ENCODE data around the gene CACNB4.
"Not testable (repeated sequence)": the region's sequence is repeated elsewhere in the genome, so short reads cannot be mapped to it uniquely, and the experiment has no call there.

Gene CACNB4

DNA sequence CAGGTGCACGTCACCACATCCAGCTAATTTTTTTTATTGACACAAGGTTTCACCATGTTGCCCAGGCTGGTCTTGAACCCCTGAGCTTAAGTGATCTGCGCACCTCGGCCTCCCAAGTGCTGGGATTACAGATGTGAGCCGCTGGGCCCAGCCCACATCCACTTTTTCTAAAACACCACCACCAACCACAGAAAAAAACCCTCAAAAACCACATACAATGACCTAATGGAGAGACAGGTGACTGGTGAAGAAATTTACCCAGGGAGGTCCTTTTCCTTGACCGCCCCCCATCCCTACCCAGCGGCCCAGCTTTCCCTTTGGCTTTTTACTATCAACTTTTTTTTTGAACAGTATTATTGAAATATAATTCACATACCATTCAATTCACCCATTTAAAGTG, 47.9 kb downstream of the CACNB4 start:
- Mint-ChIP-seq H3K27ac (no peak overlapping the region), H3K27me3 (peaks cover 3% of the 10 kb centered on the region), H3K4me3 (no peak overlapping the region), H3K36me3 (no peaks in the 10 kb centered on the region), H3K9me3 (ENCODE audit: low read depth) (no peaks in the 10 kb centered on the region), H3K4me1 (ENCODE audit: low read depth) (no peaks in the 10 kb centered on the region)

DNA sequence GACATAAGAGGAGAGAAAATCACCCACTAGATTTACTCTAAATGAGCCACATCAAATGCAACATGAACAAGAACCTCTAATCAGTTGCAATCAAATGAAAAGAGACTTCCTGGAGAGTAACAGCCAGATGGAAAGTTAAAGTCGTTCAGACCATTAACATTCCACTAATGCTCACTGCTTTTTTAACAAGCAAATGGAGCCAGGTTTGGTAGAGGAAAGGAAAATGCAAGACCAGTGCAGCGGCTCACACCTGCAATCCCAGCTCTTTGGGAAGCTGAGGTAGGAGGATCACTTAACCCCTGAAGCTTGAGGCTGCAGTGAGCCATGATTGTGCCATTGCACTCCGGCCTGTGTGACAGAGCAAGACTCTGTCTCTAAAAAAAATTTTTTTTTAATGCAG, 48.5 kb downstream of the CACNB4 start:
- no peaks in the 10 kb centered on the region for H3K36me3 Mint-ChIP-seq
- H3K27ac Mint-ChIP-seq = no peak overlapping the region
- no peak overlapping the region for H3K4me3 Mint-ChIP-seq
- no peaks in the 10 kb centered on the region for H3K9me3 Mint-ChIP-seq (ENCODE audit: low read depth)
- peaks cover 3% of the 10 kb centered on the region for H3K27me3 Mint-ChIP-seq
- no peaks in the 10 kb centered on the region for H3K4me1 Mint-ChIP-seq (ENCODE audit: low read depth)

DNA sequence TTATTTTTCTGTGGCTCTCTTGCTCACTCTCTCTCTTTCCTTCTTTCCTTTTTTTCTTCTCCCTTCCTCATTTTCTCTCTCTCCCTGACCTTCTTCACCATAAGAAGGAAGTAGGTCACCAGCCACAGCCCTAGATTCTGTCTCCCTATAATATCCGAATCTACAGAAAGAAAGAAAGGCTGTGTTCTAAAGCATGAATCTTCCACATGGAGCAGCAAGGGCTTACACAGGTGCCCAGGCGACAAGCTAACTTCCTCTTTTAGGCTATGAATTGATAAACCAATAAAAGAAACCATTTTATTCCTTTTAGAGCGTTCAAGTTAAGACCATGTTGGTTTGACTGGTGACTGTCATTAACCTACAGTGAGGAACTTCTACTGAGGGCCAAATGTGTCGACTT, 49.3 kb downstream of the CACNB4 start:
- H3K4me3 Mint-ChIP-seq = no peak overlapping the region
- no peak overlapping the region for H3K27ac Mint-ChIP-seq
- H3K9me3 Mint-ChIP-seq (ENCODE audit: low read depth) = no peaks in the 10 kb centered on the region
- H3K36me3 Mint-ChIP-seq = no peaks in the 10 kb centered on the region
- H3K4me1 Mint-ChIP-seq (ENCODE audit: low read depth) = no peaks in the 10 kb centered on the region
- H3K27me3 Mint-ChIP-seq = peaks cover 3% of the 10 kb centered on the region

DNA sequence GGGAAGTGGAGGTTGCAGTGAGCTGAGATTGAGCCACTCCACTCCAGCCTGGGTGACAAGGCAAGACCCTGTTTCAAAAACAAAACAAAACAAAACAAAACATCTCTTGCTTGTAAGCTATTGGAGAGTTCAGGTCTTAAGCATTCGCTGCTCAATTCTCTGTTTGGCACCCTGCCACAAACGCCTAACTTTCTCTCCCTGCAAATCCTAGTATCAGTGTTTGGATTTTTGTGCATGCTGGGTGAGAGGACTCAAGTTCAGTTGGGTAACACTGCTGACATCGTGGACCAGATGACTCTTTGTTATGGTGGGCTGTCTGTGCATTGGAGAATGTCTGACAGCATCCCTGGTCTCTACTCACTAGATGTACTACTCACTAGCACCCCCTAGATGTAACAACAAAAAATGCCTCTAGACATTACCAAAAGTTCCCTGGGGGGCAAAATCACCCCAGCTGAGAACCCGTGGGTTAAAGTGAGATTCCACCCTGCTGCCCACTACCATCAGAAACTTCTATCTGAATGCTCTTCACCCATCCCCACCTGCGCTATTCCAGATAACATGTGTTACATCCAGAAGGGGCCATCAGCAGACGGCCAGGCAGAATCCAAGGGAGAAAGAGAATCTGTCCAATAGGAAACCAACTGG, 50.9 kb downstream of the CACNB4 start:
- no peak overlapping the region for H3K27ac Mint-ChIP-seq
- H3K27me3 Mint-ChIP-seq = peaks cover 3% of the 10 kb centered on the region
- H3K4me1 Mint-ChIP-seq (ENCODE audit: low read depth) = no peaks in the 10 kb centered on the region
- H3K4me3 Mint-ChIP-seq = no peak overlapping the region
- H3K9me3 Mint-ChIP-seq (ENCODE audit: low read depth) = no peaks in the 10 kb centered on the region
- no peaks in the 10 kb centered on the region for H3K36me3 Mint-ChIP-seq

DNA sequence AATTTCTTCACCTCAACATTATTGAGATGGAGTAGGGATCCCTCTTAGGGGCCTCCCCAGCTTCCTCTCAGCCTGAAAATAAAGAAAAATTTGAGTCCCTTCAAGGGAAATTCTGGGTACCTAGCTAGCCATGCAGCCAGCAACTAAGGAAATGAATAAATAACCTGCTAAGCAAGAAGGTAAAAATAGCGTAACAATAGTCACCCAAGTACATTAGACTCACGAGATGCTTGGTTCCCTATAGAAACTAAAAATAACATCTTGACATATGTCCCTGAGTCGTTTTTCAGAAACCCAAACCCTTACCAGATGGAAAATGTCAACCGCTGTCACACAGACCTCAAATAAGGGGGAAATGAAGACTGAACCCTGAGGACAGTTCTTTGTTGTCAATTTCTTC, 51.9 kb downstream of the CACNB4 start:
- Mint-ChIP-seq H3K27ac (no peak overlapping the region), H3K4me1 (ENCODE audit: low read depth) (no peaks in the 10 kb centered on the region), H3K9me3 (ENCODE audit: low read depth) (no peaks in the 10 kb centered on the region), H3K27me3 (peaks cover 3% of the 10 kb centered on the region), H3K36me3 (no peaks in the 10 kb centered on the region), H3K4me3 (no peak overlapping the region)

DNA sequence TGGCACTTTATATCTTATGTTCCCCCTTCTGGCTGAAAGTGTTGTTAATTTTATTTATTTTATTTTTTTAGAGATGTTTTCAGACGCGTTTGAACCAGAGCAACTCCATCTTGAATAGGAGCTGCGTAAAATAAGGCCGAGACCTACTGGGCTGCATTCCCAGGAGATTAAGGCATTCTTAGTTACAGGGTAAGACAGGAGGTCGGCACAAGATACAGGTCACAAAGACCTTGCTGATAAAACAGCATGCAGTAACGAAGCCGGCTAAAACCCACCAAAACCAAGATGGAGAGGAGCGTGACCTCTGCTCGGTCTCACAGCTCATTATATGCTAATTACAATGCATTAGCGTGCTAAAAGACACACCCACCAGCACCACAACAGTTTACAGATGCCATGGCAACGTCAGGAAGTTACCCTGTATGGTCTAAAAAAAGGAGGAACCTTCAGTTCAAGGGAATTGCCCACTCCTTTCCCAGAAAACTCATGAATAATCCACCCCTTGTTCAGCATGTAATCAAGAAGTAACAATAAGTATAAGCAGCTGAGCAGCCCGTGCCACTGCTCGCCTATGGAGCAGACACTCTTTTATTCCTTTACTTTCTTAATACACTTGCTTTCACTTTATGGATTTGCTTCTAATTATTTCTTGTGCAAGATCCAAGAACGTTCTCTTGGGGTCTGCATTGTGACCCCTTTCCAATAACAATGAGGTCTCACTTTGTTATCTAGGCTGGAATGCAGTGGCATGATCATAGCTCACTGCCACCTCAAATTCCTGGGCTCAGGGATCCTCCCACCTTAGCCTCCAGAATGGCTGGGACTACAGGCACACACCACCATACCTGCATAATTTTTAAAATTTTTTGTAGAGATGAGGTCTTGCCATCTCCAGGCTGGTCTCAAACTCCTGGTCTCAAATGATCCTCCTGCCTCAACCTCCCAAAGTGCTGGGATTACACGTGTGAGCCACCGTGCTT, 55.9 kb downstream of the CACNB4 start:
- Mint-ChIP-seq H3K27me3 (no peaks in the 10 kb centered on the region), H3K4me1 (ENCODE audit: low read depth) (no peaks in the 10 kb centered on the region), H3K27ac (no peak overlapping the region), H3K4me3 (no peak overlapping the region), H3K36me3 (no peaks in the 10 kb centered on the region), H3K9me3 (ENCODE audit: low read depth) (no peaks in the 10 kb centered on the region)

DNA sequence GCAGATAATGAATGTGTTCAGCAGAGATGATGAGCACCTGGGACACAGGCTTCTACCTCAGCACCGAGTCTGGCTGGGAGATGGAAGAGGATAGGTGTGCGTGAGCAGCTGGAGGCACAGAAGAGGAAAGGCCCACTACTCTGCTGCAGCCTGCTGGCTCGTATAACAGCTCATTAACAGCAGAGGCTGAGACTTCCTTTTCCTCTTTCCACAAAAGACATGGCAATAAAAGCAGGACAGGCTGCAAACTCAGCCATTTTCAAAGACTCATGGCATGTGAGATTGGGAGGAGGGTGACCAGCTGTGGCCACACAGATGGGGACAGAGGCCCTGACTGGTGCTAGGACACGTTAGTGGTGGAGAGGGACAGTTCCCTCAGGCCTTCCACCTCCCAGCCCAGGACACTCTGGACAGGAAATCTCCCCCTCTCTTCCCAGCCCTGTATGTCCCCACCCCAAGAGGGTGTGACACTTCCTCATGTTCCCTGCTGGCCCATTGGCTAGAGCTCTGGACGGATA, 60.3 kb downstream of the CACNB4 start:
- Mint-ChIP-seq H3K36me3 (no peaks in the 10 kb centered on the region), H3K4me1 (ENCODE audit: low read depth) (no peaks in the 10 kb centered on the region), H3K9me3 (ENCODE audit: low read depth) (no peaks in the 10 kb centered on the region), H3K27me3 (no peaks in the 10 kb centered on the region), H3K27ac (no peak overlapping the region), H3K4me3 (no peak overlapping the region)

DNA sequence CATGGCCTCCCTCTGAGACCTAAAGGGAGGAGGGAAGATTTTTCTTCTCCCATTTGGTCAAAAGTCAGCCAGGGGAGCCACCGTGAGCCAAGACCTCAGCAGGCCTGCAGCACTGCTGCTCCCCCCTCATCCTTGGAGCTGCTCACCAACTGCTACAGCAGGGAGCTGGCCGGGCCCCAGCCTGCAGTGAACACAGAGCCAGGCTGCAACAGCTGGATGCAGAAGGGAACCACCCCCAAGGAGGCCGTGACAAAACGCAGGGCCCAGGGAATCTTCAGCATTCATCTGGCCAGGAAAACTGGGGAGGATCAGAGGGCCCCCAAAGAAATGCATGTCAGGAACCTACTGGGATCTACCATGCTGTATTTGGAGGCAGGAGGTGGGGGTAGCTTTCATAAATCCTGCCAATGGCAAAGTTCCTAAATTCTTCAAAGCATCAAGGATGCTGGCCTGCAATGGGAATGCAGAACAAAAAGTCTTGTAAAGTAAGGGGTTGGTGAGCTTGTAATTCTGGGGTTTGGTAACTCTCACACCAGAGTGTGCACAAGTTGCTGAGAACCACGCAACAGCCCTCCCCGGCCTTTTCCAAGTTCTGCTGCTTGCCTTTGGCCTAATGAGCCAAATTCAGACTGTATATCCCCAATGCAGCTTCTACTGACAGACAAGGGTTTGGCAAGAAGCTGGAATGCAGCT, 61.0 kb downstream of the CACNB4 start:
- Mint-ChIP-seq H3K4me1 (ENCODE audit: low read depth) (no peaks in the 10 kb centered on the region), H3K4me3 (no peak overlapping the region), H3K27me3 (no peaks in the 10 kb centered on the region), H3K9me3 (ENCODE audit: low read depth) (no peaks in the 10 kb centered on the region), H3K27ac (no peak overlapping the region), H3K36me3 (no peaks in the 10 kb centered on the region)

DNA sequence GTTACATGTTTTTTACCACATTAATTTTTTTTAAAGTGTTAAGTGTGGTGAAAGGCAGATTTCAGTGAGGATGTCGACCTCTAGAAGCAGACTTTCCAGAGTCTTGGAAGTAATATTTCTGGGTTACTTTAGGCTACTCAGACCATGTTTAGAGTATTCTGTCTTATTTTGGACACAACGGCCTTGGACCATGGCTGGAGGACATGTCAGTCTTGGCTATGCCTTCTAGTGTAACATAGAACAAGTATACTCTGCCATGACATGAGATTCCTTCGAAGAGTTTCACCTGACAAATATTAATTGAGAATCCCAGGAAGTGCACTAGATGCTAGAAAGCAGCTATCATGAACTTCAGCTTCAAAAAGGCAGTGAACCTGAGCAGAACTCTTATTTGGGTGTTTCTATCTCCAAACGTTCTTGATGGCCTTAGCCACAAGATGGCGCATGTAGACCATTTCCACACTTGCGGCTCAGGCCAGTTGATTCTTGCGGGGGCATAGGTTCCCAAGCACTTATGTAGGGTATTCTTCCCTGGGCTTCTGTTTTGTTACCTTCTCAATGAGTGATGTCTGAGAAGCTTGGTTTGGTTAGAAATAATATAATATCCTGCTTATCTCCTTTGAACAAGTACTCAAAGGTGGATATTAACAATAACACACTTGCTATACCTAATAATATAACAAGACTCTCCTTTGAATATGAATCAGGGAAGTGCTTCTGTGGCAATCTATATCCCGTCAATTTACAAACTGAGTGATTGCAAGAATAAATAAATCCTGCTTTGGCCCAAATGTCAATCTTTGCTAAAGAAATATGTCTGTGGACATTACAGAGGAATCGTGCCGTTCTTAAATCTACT, 62.0 kb downstream of the CACNB4 start:
- Mint-ChIP-seq H3K27ac (no peak overlapping the region), H3K4me1 (ENCODE audit: low read depth) (no peaks in the 10 kb centered on the region), H3K9me3 (ENCODE audit: low read depth) (no peaks in the 10 kb centered on the region), H3K36me3 (no peaks in the 10 kb centered on the region), H3K4me3 (no peak overlapping the region), H3K27me3 (no peaks in the 10 kb centered on the region)

DNA sequence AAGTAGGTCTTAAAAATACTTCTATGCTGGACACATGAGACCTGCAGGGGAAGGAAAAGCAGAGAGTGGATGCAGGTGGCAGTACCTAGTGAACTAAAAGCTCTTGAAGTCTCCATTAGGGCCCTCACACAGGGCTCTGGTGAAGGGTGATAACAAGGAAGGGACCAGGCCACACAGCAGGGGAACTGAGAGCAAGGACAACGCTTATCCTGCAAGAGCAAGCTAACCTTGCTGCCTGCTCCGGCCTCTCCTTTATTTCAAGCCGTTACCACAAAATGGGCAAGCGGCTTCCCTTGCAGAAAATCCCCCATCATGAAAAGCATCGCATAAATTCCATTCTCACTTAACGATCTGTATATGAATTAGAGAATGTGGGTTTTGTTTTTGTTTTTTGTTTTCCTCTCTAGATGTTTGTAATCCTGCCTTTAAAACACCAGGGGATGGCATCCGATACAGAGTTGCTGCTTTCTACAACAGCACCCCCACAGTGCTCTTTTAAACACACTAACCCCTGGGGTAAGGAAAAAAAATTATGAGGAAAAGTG, 64.5 kb downstream of the CACNB4 start:
- H3K27me3 Mint-ChIP-seq = peaks cover 2% of the 10 kb centered on the region
- no peak overlapping the region for H3K27ac Mint-ChIP-seq
- H3K4me3 Mint-ChIP-seq = no peak overlapping the region
- H3K4me1 Mint-ChIP-seq (ENCODE audit: low read depth) = no peaks in the 10 kb centered on the region
- H3K36me3 Mint-ChIP-seq = no peaks in the 10 kb centered on the region
- no peaks in the 10 kb centered on the region for H3K9me3 Mint-ChIP-seq (ENCODE audit: low read depth)

DNA sequence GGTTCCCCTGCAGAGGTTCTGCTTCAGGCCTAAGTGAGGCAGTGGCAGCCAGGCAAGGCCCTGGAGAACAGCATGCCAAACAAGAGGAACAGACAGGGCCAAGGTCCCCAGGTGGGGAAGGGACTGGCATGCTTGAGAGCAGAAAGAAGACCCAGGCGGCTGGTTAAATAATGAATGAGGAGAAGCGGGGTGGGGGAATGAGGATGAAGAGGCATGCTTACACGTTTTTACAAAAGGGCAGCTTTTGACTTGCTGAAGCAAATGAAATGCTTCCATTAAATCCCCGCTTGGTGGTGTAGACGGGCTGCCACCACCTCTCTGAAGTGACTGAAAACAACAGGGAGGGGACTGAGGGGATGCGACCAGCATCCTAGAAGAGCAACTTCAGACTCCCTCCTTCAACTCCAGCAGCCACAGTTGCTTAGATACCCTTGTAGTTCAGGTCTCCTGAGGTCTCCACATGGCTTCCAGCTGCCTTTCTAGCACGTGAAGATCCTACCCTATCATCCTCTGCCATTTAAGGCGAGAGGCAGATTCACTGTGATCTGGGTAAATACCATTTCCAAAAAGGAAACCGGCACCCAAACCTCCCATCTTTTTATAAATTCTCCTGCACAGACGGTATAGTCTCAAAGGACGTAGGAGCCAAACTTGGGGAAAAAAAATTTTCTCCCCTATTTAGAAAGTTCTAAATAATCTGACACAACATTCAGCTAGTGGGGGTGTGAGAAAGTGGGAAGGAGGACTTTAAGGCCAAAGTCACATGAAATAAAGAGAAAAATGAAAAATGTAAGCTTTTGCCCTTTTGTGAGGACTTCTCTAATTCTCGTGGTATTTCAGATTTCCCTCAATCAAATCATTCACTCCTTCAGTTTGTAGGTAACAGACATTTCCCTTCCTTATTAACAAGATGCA, 65.6 kb downstream of the CACNB4 start:
- H3K27me3 Mint-ChIP-seq = peaks cover 2% of the 10 kb centered on the region
- no peak overlapping the region for H3K27ac Mint-ChIP-seq
- H3K36me3 Mint-ChIP-seq = no peaks in the 10 kb centered on the region
- no peaks in the 10 kb centered on the region for H3K4me1 Mint-ChIP-seq (ENCODE audit: low read depth)
- H3K9me3 Mint-ChIP-seq (ENCODE audit: low read depth) = no peaks in the 10 kb centered on the region
- H3K4me3 Mint-ChIP-seq = no peak overlapping the region

DNA sequence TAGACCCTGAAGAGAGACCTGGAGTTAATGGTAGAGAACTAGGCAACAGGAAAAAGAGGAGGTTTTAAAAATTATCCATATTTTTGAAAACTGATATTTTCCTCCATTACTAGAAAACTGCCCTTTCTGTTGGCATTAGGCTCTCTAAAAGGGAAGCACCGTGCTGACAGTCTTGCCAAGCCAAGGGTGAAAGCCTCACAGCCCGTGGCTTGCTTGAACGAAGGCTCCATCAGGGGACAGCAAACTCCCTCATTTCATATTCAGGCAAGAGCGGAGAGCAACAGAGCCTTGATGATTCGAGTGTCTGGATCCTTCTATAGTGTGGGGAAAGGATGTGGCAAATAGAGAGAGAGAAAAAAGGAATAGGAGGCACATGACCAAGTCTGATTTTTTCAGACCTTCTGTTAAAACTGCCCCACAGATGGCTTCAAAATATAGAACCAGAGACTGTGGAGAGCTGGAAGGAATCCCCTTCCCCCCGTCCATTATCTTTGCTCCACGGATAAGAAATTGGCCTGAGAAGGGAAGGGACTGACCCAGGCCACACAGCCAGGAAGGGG, 67.0 kb downstream of the CACNB4 start:
- peaks cover 2% of the 10 kb centered on the region for H3K27me3 Mint-ChIP-seq
- no peak overlapping the region for H3K4me3 Mint-ChIP-seq
- H3K36me3 Mint-ChIP-seq = no peaks in the 10 kb centered on the region
- no peaks in the 10 kb centered on the region for H3K4me1 Mint-ChIP-seq (ENCODE audit: low read depth)
- H3K9me3 Mint-ChIP-seq (ENCODE audit: low read depth) = no peaks in the 10 kb centered on the region
- no peak overlapping the region for H3K27ac Mint-ChIP-seq

DNA sequence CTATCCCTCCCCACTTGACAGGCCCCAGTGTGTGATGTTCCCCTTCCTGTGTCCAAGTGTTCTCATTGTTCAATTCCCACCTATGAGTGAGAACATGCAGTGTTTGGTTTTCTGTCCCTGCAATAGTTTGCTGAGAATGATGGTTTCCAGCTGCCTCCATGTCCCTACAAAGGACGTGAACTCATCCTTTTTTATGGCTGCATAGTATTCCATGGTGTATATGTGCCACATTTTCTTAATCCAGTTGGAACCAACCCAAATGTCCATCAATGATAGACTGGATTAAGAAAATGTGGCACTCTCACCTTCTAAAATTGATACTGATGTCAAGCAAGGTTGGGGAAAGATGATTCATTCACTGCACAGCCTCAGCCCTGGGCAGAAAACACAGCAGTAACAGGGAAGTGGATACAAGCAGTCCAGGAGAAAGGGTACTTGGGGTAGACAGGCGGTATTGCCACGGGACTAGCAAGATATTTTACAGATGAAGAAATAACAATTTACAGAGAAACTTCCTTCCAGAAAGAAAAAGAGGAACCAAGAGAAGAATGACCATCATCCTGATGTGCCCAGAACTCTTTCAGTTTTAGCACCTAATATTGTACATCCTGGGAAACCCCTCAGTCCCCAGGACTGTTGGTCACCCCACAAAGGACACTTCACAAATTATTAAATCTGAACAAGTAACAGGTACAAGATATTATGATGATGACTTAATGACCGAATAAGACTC, 68.1 kb downstream of the CACNB4 start:
- not testable (repeated sequence) for H3K27me3 Mint-ChIP-seq; H3K36me3 Mint-ChIP-seq; H3K9me3 Mint-ChIP-seq (ENCODE audit: low read depth); H3K4me3 Mint-ChIP-seq; H3K27ac Mint-ChIP-seq; H3K4me1 Mint-ChIP-seq (ENCODE audit: low read depth)
